Heart right ventricle (tissue), 16 donors: Measurements from ENCODE around the gene CHRNB4. TPM values are rescaled to one million over a fixed set of nuclear protein-coding genes. Genes with fewer than 3 reads are reported as not detected.

ENCODE experiments used
- ATAC-seq, 8 donors: fragments of 200-7000 bp; cut with Tn5 transposase; one replicate each; pipeline ENCODE4 v1.9.1; 2020; ENCODE audit warnings: mild to moderate bottlenecking in 8 of 8, moderate library complexity in 8 of 8, moderate number of reproducible peaks in 1 of 8
- DNase-seq, 2 donors: peaks; one replicate each; pipeline ENCODE4 v3.0.0-alpha.2; 2020
- H3K27ac ChIP-seq, 10 donors: fragments of 200-600 bp; sonication (generic) in 2 of 10; one replicate each; pipeline versions ENCODE4 v1.5.0 to v1.8.0; 2020 to 2022; ENCODE audit warnings: mild to moderate bottlenecking in 3 of 10
- H3K27me3 ChIP-seq, 7 donors: fragments of 200-600 bp; one replicate each; pipeline ENCODE4 v1.8.0; 2021 to 2022; ENCODE audit warnings: mild to moderate bottlenecking in 2 of 7
- H3K36me3 ChIP-seq, 9 donors: fragments of 200-600 bp; sonication (generic) in 1 of 9; one replicate each; pipeline versions ENCODE4 v1.5.0 to v1.8.0; 2020 to 2022; ENCODE audit warnings: mild to moderate bottlenecking in 2 of 9
- H3K4me1 ChIP-seq, 9 donors: fragments of 200-600 bp; sonication (generic) in 1 of 9; one replicate each; pipeline versions ENCODE4 v1.5.0 to v1.8.0; 2020 to 2022; ENCODE audit warnings: mild to moderate bottlenecking in 4 of 9
- H3K4me3 ChIP-seq, 10 donors: fragments of 200-600 bp; sonication (generic) in 2 of 10; one replicate each; pipeline versions ENCODE4 v1.5.0 to v1.8.0; 2020 to 2022; ENCODE audit warnings: mild to moderate bottlenecking in 7 of 10, moderate library complexity in 2 of 10
- H3K9me3 ChIP-seq, 11 donors: fragments of 200-600 bp in 10 of 11; sonication (generic) in 2 of 11; one replicate each; pipeline versions ENCODE4 v1.5.0 to v1.8.0; 2013 to 2022; ENCODE audit warnings: mild to moderate bottlenecking in 2 of 11, control low read depth in 1 of 11, moderate library complexity in 1 of 11
- WGBS, 2 donors: extraction: QIAGEN DNeasy Blood & Tissue Kit; methylation state at CpG; one replicate each; pipeline ENCODE4 v1.1.7; 2013; ENCODE audit warnings: inconsistent platforms in 1 of 2; 5-methylcytosine and 5-hydroxymethylcytosine counted together
- intact Hi-C, 10 donors: fragments of 100-400 bp; cut with DNase I; formaldehyde crosslinking; loops; one replicate each; pipeline versions ENCODE4 v1.11.1 to v1.14.2; 2022
- polyA plus RNA-seq, 2 donors: library from polyadenylated mRNA; stranded (reverse); fragments of 200-250 nt; gene quantifications; one replicate each; pipeline ENCODE4 v1.2.3, GENCODE V29; 2013
- total RNA-seq, 10 donors: library from RNA; stranded (reverse); fragmentation: NEBNext Ultra II Directional in 3 of 10; extraction: Animal tissue kit (Norgen Biotek cat#: 25700) in 3 of 10; gene quantifications; one replicate each; pipeline versions ENCODE4 v1.2.1 to v1.2.4, GENCODE V29; 2021 to 2023
- TF ChIP-seq, protein P1 (sequence below), 9 donors: fragments of 200-600 bp; sonication (generic) in 2 of 9; IDR thresholded peaks; one replicate each; pipeline versions ENCODE4 v1.5.0 to v1.8.0; 2021 to 2022; ENCODE audit warnings: antibody characterized with exemption in 9 of 9, mild to moderate bottlenecking in 5 of 9, moderate library complexity in 1 of 9
- donor health status: Arrhythmogenic right ventricular cardiomyopathy.
- donor health status: ischemic (EF 13 %, LVEDD 7.1; RV severe dilation, severe dysfunction).
- donor health status: healthy with polysubstance abuse.
- donor health status: DM: no; HTN: yes; CAD: no.
- donor health status: DM: no; HTN: no; CAD: no.
- donor health status: ischemic (EF 25% LVEDD 6.9; RV normal size, moderate dysfunction).
- donor health status: ischemic (EF 25% LVEDD 5.7; RV mildly dilated, moderate dysfunction).
- donor health status: healthy.
- donor health status: DM: yes; HTN: yes; CAD: no.
- donor health status: Ischemic cardiomyopathy.
- donor health status: ischemic (EF 35%, LVEDD 5.7; RV mildly dilated, moderate dysfunction).
- donor health status: nonischemic (EF 11% LVEDD 7.7; RV severe dilation, severe dysfunction).
- donor health status: DM: yes; HTN: yes; CAD: no.
- donor health status: PGD.
- donor health status: ischemic (EF 29% LVEDD 5.4; RV normal size, mild dysfunction).
- donor health status: nonischemic (EF 23%, LVEDD 6.1; RV moderate dilation, normal function).

Gene CHRNB4
- total and polyA plus RNA-seq, 12 donors = 0.01 to 0.13 (median 0.11) TPM; not detected in 9

DNA sequence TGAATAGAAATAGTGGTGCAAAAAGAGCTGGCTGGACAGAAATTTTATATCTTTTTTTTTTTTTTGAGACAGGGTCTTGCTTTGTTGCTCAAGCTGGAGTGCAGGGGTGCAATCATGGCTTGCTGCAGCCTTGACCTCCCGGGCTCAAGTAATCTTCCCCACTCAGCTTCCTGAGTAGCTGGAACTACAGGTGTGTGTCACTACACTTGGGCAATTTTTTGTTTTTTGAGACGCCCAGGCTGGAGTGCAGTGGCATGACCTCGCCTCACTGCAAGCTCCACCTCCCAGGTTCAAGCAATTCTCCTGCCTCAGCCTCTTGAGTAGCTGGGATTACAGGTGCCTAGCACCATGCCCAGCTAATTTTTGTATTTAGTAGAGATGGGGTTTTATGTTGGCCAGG, 42.7 kb downstream of the CHRNB4 start:
- TF ChIP-seq, protein P1, sequence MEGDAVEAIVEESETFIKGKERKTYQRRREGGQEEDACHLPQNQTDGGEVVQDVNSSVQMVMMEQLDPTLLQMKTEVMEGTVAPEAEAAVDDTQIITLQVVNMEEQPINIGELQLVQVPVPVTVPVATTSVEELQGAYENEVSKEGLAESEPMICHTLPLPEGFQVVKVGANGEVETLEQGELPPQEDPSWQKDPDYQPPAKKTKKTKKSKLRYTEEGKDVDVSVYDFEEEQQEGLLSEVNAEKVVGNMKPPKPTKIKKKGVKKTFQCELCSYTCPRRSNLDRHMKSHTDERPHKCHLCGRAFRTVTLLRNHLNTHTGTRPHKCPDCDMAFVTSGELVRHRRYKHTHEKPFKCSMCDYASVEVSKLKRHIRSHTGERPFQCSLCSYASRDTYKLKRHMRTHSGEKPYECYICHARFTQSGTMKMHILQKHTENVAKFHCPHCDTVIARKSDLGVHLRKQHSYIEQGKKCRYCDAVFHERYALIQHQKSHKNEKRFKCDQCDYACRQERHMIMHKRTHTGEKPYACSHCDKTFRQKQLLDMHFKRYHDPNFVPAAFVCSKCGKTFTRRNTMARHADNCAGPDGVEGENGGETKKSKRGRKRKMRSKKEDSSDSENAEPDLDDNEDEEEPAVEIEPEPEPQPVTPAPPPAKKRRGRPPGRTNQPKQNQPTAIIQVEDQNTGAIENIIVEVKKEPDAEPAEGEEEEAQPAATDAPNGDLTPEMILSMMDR (IDR thresholded peaks at IDR 0.05) = no peak
- Histone ChIP-seq H3K27ac (no peak overlapping the region), H3K4me1 (no peaks in the 10 kb centered on the region), H3K9me3 (no peaks in the 10 kb centered on the region), H3K27me3 (peaks cover 0 to 3% (median 0%) of the 10 kb centered on the region in 7 donors), H3K36me3 (no peaks in the 10 kb centered on the region), H3K4me3 (no peak overlapping the region)
- intact Hi-C loops = no loop called here
- WGBS, 2 donors = 83 to 92% methylated on average over 3 of the region's 3 CpGs
- ATAC-seq (no peak), DNase-seq (no peak)

DNA sequence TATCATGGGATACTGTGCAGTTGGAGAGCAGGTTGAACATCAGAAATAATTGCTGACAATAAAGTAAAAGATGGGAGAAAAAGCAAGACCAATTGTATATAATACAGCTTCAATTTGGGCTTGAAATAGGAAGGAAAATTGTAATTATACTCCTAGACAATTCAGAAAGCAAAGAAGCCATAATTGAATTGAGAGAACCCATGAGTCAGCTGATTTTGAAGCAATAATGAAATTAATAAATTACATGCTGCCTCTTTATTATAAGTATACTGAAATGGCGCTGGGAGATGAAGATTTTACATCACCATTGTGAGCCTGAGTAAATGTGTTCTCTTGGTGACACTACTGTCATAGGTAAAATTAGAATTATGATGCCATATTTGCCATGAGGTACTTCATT, 43.4 kb downstream of the CHRNB4 start:
- intact Hi-C loops = no loop called here

DNA sequence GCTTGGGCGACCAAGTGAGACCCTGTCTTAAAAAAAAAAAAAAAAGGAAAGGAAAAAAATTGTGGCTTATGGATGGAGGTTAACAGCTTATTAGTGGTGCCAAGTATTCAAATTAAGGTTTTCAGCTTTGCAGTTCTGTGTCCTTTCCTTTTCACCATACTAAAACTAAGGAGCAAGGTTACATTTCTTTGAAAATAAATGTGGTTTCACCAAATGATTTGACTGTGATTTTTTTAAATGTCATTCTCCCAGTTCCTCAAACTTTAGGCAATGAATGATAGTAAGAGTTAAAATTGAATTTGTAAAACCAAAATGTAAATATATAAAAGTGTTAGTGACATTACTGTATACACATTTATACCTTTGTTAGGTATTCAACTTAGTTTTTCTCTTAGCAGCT, 66.1 kb downstream of the CHRNB4 start:
- H3K36me3 ChIP-seq = no peaks in the 10 kb centered on the region
- peaks cover 0 to 7% (median 0%) of the 10 kb centered on the region in 9 donors for H3K4me1 ChIP-seq
- H3K4me3 ChIP-seq = no peak overlapping the region
- DNase-seq = no peak
- no peak for ATAC-seq
- intact Hi-C loops = no loop called here
- WGBS, 2 donors = 86 to 94% methylated on average over 1 of the region's 1 CpG
- no peak overlapping the region for H3K27ac ChIP-seq
- no peaks in the 10 kb centered on the region for H3K9me3 ChIP-seq
- peaks cover 0 to 8% (median under 1%) of the 10 kb centered on the region in 7 donors for H3K27me3 ChIP-seq
- TF ChIP-seq, protein P1 (IDR thresholded peaks at IDR 0.05) = no peak

More for the DNA sequence above, 43.4 kb downstream of the CHRNB4 start:
- DNase-seq (no peak), ATAC-seq (no peak)
- TF ChIP-seq, protein P1 (IDR thresholded peaks at IDR 0.05) = no peak
- H3K27ac ChIP-seq = no peak overlapping the region
- H3K9me3 ChIP-seq = no peaks in the 10 kb centered on the region
- no peaks in the 10 kb centered on the region for H3K27me3 ChIP-seq
- WGBS, 2 donors = 91 to 98% methylated on average over 1 of the region's 1 CpG
- no peaks in the 10 kb centered on the region for H3K36me3 ChIP-seq
- no peaks in the 10 kb centered on the region for H3K4me1 ChIP-seq
- H3K4me3 ChIP-seq = no peak overlapping the region

Other genes with a start within 250 kb of the CHRNB4 start
- gene IREB2, start 203.0 kb downstream of the CHRNB4 start, total RNA-seq = 10 to 100 TPM; 27.1 to 39.8 (median 31.5) TPM
- gene IREB2, start 203.0 kb downstream of the CHRNB4 start, polyA plus RNA-seq = 1 to 10 TPM; 6.0 to 6.8 TPM
- gene HYKK, start 133.6 kb downstream of the CHRNB4 start, total RNA-seq = 1 to 10 TPM; 4.3 to 7.7 (median 7.1) TPM
- 1 to 10 TPM; 2.2 to 3.6 TPM for gene HYKK, start 133.6 kb downstream of the CHRNB4 start, polyA plus RNA-seq
- 100 to 1,000 TPM in 9 of 10 donors, 10 to 100 TPM in 1; 89.4 to 133 (median 113) TPM for gene PSMA4, start 100.8 kb downstream of the CHRNB4 start, total RNA-seq
- gene PSMA4, start 100.8 kb downstream of the CHRNB4 start, polyA plus RNA-seq = 100 to 1,000 TPM; 155 to 185 TPM
- 1 to 10 TPM in 9 of 10 donors, under 1 TPM in 1; 0.49 to 3.9 (median 2.4) TPM for gene CHRNA5, start 75.7 kb downstream of the CHRNB4 start, total RNA-seq
- 1 to 10 TPM in 1 of 2 donors, under 1 TPM in 1; 0.51 to 1.0 TPM for gene CHRNA5, start 75.7 kb downstream of the CHRNB4 start, polyA plus RNA-seq
- 1 to 10 TPM in 3 of 10 donors, under 1 TPM in 4, not detected in 3; 0.08 to 9.2 (median 0.64) TPM for gene CHRNA3, start 20.2 kb downstream of the CHRNB4 start, total RNA-seq
- gene CHRNA3, start 20.2 kb downstream of the CHRNB4 start, polyA plus RNA-seq = under 1 TPM in 1 of 2 donors, not detected in 1; 0.04 TPM
- gene ADAMTS7, start 170.3 kb upstream of the CHRNB4 start, total RNA-seq = 10 to 100 TPM in 9 of 10 donors, 1 to 10 TPM in 1; 8.8 to 41.2 (median 17.9) TPM
- gene ADAMTS7, start 170.3 kb upstream of the CHRNB4 start, polyA plus RNA-seq = 10 to 100 TPM in 1 of 2 donors, 1 to 10 TPM in 1; 3.5 to 47.0 TPM
- 100 to 1,000 TPM; 317 to 399 (median 365) TPM for gene MORF4L1, start 231.7 kb upstream of the CHRNB4 start, total RNA-seq
- gene MORF4L1, start 231.7 kb upstream of the CHRNB4 start, polyA plus RNA-seq = 100 to 1,000 TPM; 119 to 280 TPM